NAMALWA (cell line): Measurements from ENCODE around the gene ATM.
"Not testable (repeated sequence)": the region's sequence is repeated elsewhere in the genome, so short reads cannot be mapped to it uniquely, and the experiment has no call there.

Source experiments
- DNase-seq: peaks from one replicate; pipeline ENCODE4 v3.0.0-alpha.2; 2015; ENCODE audit warnings: low spot score

The ATM gene

DNA sequence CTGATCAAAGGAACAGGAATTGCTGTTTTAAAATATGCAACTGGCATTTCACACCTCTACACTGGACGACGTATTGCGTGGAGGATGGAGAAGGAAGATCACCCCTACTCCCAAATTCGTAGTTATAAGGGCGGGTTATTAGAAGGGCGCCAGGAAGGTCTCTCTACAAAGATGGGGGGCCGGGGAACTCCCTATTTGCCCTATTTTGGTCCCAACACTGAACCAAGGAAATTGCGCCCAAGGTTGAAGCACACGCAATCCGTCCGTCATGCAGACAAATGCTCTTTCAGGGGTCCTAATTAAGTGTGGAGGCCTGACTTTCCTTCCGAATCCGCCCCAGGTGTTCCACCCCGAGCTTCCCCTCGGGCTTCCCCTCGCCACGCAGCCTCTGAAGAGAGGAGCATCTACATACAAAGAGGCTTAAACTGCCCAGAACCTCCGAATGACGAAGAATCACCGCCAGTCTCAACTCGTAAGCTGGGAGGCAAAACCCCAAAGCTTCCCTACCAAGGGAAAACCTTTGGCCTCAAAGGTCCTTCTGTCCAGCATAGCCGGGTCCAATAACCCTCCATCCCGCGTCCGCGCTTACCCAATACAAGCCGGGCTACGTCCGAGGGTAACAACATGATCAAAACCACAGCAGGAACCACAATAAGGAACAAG lies 825 bp upstream of the ATM start:
- DNase-seq: no peak

GRCh38 chr11:108223348-108224149 lies 682 bp downstream of the ATM start:
- DNase-seq: peak; percentile 71

GRCh38 chr11:108224366-108224765 lies 1.5 kb downstream of the ATM start:
- peak; percentile 54 for DNase-seq

DNA sequence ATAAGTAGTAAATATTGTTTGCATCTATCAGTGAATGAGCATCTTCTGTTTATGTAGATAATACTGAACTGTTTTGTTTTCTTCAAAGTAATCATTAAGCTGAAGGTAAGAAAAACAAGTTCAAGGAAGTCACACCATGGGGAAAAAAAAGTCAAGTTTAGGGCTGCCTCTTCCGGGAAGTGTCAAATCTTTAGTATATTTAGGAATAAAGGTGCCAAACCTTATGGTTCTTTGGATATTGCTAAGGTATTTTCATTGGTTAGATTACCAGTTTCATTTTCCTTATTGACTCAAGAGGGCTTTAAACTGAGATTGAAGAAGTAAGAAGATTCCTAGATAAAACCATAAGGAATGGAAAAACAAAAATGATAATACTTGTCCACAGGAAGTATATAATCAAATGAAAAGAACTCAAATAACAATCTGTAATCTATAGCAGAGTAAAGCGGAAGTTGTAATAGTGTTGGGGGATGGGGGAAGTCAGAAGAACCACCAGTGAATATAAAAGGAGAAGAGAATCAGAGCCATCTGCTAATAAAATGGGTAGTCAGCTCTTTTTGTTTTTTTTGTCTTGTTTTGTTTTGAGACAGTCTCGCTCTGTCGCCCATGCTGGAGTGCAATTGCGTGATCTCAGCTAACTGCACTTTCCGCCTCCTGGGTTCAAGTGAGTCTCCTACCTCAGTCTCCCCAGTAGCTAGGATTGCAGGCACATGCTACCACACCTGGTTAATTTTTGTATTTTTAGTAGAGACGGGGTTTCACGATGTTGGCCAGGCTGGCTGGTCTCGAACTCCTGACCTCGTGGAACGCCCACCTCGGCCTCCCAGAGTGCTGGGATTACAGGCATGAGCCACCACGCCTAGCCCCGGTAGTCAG lies 2.3 kb downstream of the ATM start:
- peak; percentile 87 for DNase-seq

- no peak for DNase-seq
Measured at GRCh38 chr11:108226036-108226435, 3.2 kb downstream of the ATM start.

GRCh38 chr11:108228251-108228650 lies 5.4 kb downstream of the ATM start:
- no peak for DNase-seq

GRCh38 chr11:108233277-108233945 lies 10.5 kb downstream of the ATM start:
- no peak for DNase-seq

DNA sequence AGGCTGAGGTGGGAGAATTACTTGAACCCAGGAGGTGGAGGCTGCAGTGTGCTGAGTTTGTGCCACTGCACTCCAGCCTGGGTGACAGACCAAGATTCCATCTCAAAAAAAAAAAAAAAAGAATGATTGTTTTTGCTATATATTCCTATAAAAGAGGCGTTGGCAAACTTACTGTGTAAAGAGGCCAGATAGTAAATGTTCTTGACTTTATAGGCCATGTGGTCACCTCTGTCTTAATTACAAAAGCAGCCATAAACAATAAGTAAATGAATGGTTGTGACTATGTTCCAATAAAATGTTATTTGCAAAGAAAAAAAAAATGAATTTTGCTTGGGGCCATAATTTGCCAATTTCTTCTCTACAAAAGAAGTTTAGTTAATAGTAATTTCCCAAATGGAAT lies 12.3 kb downstream of the ATM start:
- no peak for DNase-seq

DNA sequence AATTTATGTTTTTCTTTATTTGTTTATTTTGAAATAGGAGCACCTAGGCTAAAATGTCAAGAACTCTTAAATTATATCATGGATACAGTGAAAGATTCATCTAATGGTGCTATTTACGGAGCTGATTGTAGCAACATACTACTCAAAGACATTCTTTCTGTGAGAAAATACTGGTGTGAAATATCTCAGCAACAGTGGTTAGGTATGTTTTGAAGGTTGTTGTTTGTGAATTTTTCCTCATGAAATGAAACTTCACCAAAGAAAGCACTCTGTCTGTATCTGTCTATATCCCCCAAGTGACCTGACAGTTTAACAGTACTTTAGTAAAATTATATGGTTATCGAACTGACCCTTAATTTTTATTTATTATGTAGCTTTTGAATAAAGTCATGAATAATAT lies 12.8 kb downstream of the ATM start:
- DNase-seq: no peak

GRCh38 chr11:108237058-108237481 lies 14.2 kb downstream of the ATM start:
- DNase-seq: peak; percentile 34

GRCh38 chr11:108239076-108239475 lies 16.2 kb downstream of the ATM start:
- no peak for DNase-seq

DNA sequence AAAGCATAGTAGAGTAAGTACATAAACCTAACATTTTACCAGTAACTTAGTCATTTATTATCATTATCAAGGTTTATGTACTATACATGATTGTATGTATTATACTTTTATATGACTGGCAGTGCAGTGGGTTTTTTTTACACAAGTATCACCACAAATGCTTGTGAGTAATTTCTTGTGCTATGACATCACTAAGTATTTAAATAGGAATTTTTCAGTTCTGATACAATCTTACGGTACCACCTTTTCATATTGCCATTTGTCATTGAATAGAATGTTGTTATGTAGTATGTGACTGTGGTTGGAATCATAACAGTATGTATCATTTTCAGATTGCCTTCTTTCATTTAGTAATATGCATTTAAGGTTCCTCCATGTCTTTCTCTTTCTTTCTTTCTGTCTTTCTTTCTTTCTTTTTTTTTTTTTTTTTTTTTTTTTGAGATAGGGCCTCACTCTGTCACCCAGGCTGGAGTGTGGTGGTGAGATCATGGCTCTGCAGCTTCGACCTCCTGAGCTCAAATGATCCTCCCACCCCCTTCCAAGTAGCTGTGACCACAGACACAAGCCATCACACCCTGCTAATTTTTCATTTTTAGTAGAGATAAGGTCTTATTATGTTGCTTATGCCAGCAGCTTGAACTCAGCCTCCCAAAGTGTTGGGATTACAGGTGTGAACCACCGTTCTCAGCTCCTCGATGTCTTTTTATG lies 18.6 kb downstream of the ATM start:
- no peak for DNase-seq

DNA sequence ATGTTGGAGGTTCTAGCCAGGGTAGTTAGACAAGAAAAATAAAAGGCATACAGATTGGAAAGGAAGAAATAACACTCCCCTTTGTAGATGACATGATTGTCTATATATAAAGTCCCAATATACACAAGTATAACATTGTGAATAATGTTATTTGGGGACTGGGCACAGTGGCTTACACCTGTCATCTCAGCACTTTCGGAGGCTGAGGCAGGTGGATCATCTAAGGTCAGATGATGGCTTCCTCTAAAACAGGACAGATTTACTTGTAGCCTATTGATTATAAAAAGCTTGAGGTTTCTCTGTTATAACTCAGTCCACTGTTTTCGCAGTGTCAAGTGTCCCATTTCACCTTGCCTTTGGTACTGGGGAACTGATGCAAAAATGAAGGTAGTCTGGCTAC lies 19.6 kb downstream of the ATM start:
- no peak for DNase-seq

GRCh38 chr11:108246308-108246707 lies 23.4 kb downstream of the ATM start:
- no peak for DNase-seq

DNA sequence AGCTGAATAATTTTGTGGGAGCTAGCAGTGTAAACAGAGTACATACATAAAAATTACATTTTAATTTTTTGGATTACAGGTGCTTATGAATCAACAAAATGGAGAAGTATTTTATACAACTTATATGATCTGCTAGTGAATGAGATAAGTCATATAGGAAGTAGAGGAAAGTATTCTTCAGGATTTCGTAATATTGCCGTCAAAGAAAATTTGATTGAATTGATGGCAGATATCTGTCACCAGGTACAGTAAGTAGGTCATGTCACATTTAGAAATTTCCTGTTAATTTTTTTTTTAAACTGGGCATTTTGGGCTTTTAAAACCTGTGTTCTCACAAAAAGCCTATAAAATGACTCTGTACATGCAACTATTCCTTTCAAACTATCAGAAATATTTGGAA lies 24.0 kb downstream of the ATM start:
- no peak for DNase-seq

- no peak for DNase-seq
Measured at GRCh38 chr11:108253176-108253575, 30.3 kb downstream of the ATM start.

- no peak for DNase-seq
Measured at GRCh38 chr11:108269583-108269982, 46.7 kb downstream of the ATM start.

GRCh38 chr11:108276985-108277616 lies 54.2 kb downstream of the ATM start:
- DNase-seq: not testable (repeated sequence)

- no peak for DNase-seq
Measured at GRCh38 chr11:108278546-108278945, 55.7 kb downstream of the ATM start.

DNA sequence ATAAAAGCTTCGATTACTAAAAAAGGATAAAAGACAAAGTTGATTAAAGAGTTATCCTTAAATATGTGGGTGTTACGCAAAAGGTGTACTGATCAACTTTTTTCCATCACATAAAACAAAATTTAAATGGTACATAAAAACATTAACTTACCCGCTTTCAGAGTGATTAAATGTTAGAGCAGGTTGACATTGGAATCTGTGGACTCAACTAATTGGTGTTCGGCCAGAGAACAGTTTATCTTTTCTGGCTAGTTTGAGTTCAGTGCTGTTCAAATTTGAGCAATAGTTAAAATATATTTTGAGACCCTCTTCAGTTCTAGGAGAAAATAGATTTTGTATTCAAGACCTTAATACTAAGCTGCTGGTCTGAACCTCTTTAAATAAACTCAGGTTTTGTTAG lies 56.1 kb downstream of the ATM start:
- DNase-seq: no peak

- peak; percentile 10 for DNase-seq
Measured at GRCh38 chr11:108286370-108286769, 63.5 kb downstream of the ATM start.
